Adrenal gland (tissue), 12 donors: ENCODE data around the gene ZNF740. TPM values are rescaled to one million over a fixed set of nuclear protein-coding genes. Genes with fewer than 3 reads are reported as not detected.

Experiments used
- DNase-seq, 7 donors: peaks; one replicate each; pipeline ENCODE4 v3.0.0-alpha.2; 2019 to 2020
- H3K27ac ChIP-seq, 5 donors: fragments of 200-600 bp; sonication (generic) in 4 of 5; 1 replicate in 3 of 5; 2 replicates in 2 of 5; pipeline versions ENCODE4 v1.5.1 to v1.8.0; 2016 to 2020; ENCODE audit warnings: mild to moderate bottlenecking in 1 of 5
- H3K27me3 ChIP-seq: fragments of 200-600 bp; 2 replicates; pipeline ENCODE4 v1.8.0; 2021
- H3K36me3 ChIP-seq, 2 donors: fragments of 200-600 bp; replicated peaks in 1 of 2; 1 replicate in 1 of 2; 2 replicates in 1 of 2; pipeline versions ENCODE4 v1.5.1 to v1.8.0; 2018 to 2022
- H3K4me1 ChIP-seq, 2 donors: fragments of 200-600 bp; replicated peaks in 1 of 2; 1 replicate in 1 of 2; 2 replicates in 1 of 2; pipeline versions ENCODE4 v1.5.1 to v1.8.0; 2018 to 2021
- H3K4me3 ChIP-seq, 4 donors: fragments of 200-600 bp; sonication (generic) in 3 of 4; one replicate each; pipeline ENCODE4 v1.5.1; 2016 to 2018
- H3K9me3 ChIP-seq, 3 donors: fragments of 200-600 bp; sonication (generic) in 1 of 3; replicated peaks in 1 of 3; 1 replicate in 2 of 3; 2 replicates in 1 of 3; pipeline versions ENCODE4 v1.5.1 to v1.8.0; 2016 to 2021
- POLR2A ChIP-seq, 2 donors: fragments of 450-650 bp; IDR thresholded peaks; one replicate each; pipeline ENCODE4 v1.6.1; 2017; ENCODE audit warnings: antibody characterized with exemption in 2 of 2, mild to moderate bottlenecking in 2 of 2, moderate library complexity in 1 of 2
- WGBS, 4 donors: extraction: QIAGEN DNeasy Blood & Tissue Kit in 2 of 4; methylation state at CpG; one replicate each; pipeline versions ENCODE4 v1.1.5 to v1.1.7; 2013 to 2017; 5-methylcytosine and 5-hydroxymethylcytosine counted together
- intact Hi-C, 2 donors: fragments of 100-400 bp; cut with DNase I; formaldehyde crosslinking; loops; one replicate each; pipeline versions ENCODE4 v1.14.1 to v1.15.0; 2022 to 2023
- polyA plus RNA-seq, 3 donors: library from polyadenylated mRNA; stranded (reverse); fragments of 200-250 nt in 2 of 3; fragments of 350-450 nt in 1 of 3; fragmentation: Illumina TruSeq in 1 of 3; extraction: RNeasy Lipid Tissue Mini Kit (QIAGEN cat#74804) in 1 of 3; gene quantifications; one replicate each; pipeline ENCODE4 v1.2.3, GENCODE V29; 2013 to 2014
- total RNA-seq, 9 donors: library from RNA; depleted of rRNA in 4 of 9; stranded (reverse); fragments of >200 nt in 4 of 9; fragments of 120-200 nt in 1 of 9; fragmentation: NEBNext Ultra II Directional in 1 of 9; extraction: Animal tissue kit (Norgen Biotek cat#: 25700) in 1 of 9; gene quantifications; one replicate each; pipeline versions ENCODE4 v1.1.0 to v1.2.4, GENCODE V29; 2013 to 2023
- TF ChIP-seq, protein P1 (sequence below), 6 experiments: fragments of 450-650 bp in 4 of 6; fragments of 200-600 bp in 2 of 6; sonication (generic) in 1 of 6; IDR thresholded peaks; 1 replicate in 5 of 6; 2 replicates in 1 of 6; pipeline versions ENCODE4 v1.5.1 to v1.8.0; 2016 to 2021; ENCODE audit warnings: antibody characterized with exemption in 6 of 6, mild to moderate bottlenecking in 2 of 6, moderate library complexity in 1 of 6
- donor health status: healthy with polysubstance abuse.
- donor health status: Bipolar disorder and iron deficiency.
- donor health status: DM: yes; HTN: yes; CAD: no.
- donor health status: DM: no; HTN: no; CAD: no.
- donor health status: DM: no; HTN: no; CAD: no.
- donor health status: DM: yes; HTN: yes; CAD: no.

Gene ZNF740
- total and polyA plus RNA-seq, 12 donors, result 6.6 to 61.0 (median 14.0) TPM

DNA sequence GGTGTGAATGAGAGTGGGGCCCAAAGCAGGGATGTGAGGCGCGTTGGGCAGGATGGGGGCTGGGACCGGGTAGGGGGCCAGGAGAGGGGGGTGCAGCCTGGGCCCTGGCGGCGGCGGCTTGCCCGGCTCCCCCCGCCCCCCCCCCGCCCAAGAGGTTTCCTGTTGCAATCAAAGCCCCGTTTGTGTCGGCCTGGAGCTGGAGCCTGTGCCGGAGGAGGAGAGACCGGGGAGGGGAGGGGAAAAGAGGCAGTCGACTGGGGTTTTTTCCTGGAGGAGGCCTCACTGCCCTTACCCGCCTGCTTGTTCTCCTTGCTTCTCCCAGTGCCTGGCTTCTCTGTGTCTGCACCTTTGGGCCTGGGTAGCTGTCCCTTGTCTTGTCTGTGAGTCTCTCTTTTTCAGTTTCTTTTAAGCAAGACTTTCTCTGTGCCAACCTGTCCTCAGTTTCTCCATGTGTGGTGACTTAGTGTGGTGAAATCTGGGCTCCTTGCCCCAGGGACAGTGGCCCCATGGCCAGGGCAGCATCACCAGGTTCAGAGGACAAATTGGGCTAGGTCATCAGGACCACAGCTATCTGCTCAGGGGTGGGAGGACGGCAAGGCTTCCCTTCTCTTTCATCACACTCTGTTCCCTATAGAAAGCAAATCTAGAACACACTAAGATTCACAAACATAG, 43.0 kb downstream of the ZNF740 start:
- H3K4me1 ChIP-seq, result peaks cover 18 to 40% of the 10 kb centered on the region in 2 donors
- intact Hi-C loops, result no loop called here
- DNase-seq, result peak in 1 of 7 donors; percentile 27
- no peaks in the 10 kb centered on the region for H3K36me3 ChIP-seq
- H3K9me3 ChIP-seq, result no peaks in the 10 kb centered on the region
- no peaks in the 10 kb centered on the region for H3K27me3 ChIP-seq
- WGBS, 4 donors, result 30 to 43% (median 40%) methylated on average over 6 to 16 of the region's 16 CpGs
- H3K27ac ChIP-seq, result peak overlapping the region in 3 of 5 donors; percentile 15 to 99 (median 69)
- TF ChIP-seq, protein P1, sequence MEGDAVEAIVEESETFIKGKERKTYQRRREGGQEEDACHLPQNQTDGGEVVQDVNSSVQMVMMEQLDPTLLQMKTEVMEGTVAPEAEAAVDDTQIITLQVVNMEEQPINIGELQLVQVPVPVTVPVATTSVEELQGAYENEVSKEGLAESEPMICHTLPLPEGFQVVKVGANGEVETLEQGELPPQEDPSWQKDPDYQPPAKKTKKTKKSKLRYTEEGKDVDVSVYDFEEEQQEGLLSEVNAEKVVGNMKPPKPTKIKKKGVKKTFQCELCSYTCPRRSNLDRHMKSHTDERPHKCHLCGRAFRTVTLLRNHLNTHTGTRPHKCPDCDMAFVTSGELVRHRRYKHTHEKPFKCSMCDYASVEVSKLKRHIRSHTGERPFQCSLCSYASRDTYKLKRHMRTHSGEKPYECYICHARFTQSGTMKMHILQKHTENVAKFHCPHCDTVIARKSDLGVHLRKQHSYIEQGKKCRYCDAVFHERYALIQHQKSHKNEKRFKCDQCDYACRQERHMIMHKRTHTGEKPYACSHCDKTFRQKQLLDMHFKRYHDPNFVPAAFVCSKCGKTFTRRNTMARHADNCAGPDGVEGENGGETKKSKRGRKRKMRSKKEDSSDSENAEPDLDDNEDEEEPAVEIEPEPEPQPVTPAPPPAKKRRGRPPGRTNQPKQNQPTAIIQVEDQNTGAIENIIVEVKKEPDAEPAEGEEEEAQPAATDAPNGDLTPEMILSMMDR (IDR thresholded peaks at IDR 0.05), result no peak
- no peak for TF ChIP-seq POLR2A (IDR thresholded peaks at IDR 0.05)
- no peak overlapping the region for H3K4me3 ChIP-seq

DNA sequence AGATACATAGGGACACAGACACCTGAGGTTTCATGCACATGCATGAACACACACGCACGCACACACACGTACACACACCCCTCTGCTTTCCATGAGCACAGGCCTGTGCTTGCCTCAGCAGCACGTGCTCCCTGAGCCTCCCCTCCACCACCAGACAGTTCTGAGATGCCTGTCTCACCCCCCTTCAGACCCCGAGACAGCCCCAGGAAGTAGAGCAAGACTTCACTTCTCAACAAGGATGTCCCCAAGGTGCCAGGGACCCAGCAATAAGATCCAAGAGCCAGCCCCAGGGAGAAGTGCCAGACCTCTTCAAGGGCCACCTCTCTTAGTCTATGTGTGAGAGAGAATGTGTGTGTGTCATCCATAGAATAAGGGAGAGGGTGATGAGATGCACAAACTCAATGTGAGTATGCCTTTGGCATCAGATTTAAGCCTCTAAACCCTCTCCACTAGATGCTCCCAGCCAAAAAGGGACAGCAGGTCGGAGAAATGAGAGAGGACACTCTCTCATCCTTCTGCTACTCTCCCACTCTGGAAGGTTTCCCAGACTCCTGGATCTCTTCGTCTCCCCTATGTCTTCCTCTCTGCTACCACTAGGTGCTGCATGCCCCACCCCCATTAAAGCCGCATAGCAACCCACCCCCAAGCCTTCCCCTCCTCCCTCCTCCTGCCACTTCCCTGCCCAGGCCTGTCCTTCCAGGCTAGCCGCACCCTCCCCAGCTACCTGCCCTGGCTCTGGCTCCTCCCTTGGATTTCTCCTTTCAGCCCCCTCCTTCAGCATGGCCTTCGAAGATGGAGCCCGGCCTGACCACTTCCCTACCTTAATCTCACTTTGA, 43.8 kb downstream of the ZNF740 start:
- intact Hi-C loops, result no loop called here
- no peaks in the 10 kb centered on the region for H3K27me3 ChIP-seq
- H3K4me1 ChIP-seq, result peaks cover 10 to 33% of the 10 kb centered on the region in 2 donors
- no peak overlapping the region for H3K4me3 ChIP-seq
- TF ChIP-seq, protein P1 (IDR thresholded peaks at IDR 0.05), result no peak
- TF ChIP-seq POLR2A (IDR thresholded peaks at IDR 0.05), result no peak
- no peaks in the 10 kb centered on the region for H3K9me3 ChIP-seq
- no peaks in the 10 kb centered on the region for H3K36me3 ChIP-seq
- peak in 1 of 7 donors; percentile 18 for DNase-seq
- WGBS, 4 donors, result 61 to 69% (median 67%) methylated on average over 11 of the region's 11 CpGs
- peak overlapping the region in 2 of 5 donors; percentile 69 to 99 for H3K27ac ChIP-seq

DNA sequence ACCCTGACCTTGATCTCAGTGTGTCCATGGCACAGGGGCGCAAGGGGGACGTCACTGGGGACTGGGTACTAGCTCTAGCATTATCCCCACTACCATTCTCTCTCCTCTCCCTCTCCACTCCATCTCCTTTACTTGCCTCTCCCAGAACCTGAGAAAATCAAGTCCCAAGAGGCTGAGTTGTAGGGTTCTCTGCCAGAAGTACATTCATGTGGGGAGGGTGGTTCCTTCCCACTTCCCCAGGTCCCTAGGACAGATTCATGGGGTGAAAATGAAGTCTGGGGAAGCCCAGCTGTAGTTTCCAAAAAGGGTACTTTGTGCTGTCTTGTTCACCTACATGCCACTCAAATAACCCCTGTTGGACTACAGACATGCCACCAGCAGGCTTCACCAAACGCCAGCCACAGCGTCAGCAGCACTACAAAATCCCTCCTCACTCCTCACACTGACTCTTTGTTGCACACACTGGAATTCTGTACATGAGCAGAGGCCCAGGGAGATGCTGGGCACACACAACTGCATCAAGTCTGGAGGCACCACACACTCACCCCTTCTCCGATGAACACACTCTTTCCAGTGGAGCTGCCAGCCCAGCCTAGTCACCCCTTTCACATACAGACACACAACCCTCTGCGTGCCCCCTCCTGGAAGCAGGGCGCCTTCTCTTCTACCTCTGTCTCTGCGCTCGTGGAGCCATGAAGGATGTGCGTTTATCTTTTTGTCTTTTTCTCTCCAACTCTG, 44.5 kb downstream of the ZNF740 start:
- 83 to 88% (median 85%) methylated on average over 10 of the region's 10 CpGs for WGBS, 4 donors
- H3K27me3 ChIP-seq, result no peaks in the 10 kb centered on the region
- no peaks in the 10 kb centered on the region for H3K9me3 ChIP-seq
- no peak overlapping the region for H3K4me3 ChIP-seq
- H3K4me1 ChIP-seq, result peaks cover 10 to 32% of the 10 kb centered on the region in 2 donors
- intact Hi-C loops, result no loop called here
- DNase-seq, result peak in 1 of 7 donors; percentile 41
- H3K36me3 ChIP-seq, result no peaks in the 10 kb centered on the region
- H3K27ac ChIP-seq, result peak overlapping the region in 2 of 5 donors; percentile 69 to 99
- TF ChIP-seq, protein P1 (IDR thresholded peaks at IDR 0.05), result no peak
- no peak for TF ChIP-seq POLR2A (IDR thresholded peaks at IDR 0.05)
